22Rv1 (cell line): Measurements from ENCODE around the gene MAT2A.

Experiments used
- ZFX ChIP-seq: fragments of 450-650 bp; IDR thresholded peaks from 2 replicates; pipeline ENCODE4 v1.6.1; 2017; ENCODE audit warnings: antibody characterized with exemption, borderline replicate concordance
- TF ChIP-seq, protein P1 (sequence below): fragments of 450-650 bp; IDR thresholded peaks from 2 replicates; pipeline ENCODE4 v1.5.1; 2017; ENCODE audit warnings: mild to moderate bottlenecking

DNA sequence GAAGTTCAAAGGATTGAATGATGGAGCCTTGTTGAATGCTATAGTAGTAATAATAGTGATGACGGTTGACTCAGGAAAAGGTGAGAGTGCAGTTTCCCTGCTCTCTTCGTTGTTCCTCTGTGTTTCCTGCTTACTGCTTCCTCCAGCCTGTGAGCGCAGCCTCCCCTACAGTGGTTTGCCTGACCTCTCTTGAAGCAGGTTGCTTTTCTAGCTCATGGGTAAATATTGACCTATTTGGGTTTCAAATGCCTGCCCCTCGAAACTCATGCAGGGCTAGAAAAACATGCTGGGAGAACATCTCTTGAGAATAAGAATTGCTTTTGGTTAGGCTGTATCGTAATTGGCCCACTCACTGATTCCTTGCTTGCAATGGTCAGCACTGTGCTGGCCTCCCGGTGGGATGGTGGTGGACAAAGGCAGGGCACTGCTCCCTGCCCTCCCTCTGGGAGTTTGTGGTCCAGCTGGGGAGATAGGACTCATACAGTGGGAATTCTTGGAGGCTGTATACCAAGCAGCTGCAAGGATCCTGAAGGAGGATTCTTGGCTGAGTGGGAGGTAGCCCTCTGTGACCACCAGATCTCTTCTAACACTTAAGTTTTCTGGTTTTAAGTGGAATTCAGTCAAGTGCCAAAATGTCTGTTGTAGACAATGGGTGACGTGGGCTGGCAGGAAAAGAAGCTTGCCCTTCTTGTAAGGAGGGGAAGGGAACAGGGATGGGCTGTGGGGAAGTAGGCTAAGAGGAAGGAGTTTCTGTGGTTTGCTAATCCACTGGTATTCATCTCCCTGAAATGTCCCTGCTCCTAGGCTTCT lies 51.2 kb downstream of the MAT2A start:
- TF ChIP-seq, protein P1, sequence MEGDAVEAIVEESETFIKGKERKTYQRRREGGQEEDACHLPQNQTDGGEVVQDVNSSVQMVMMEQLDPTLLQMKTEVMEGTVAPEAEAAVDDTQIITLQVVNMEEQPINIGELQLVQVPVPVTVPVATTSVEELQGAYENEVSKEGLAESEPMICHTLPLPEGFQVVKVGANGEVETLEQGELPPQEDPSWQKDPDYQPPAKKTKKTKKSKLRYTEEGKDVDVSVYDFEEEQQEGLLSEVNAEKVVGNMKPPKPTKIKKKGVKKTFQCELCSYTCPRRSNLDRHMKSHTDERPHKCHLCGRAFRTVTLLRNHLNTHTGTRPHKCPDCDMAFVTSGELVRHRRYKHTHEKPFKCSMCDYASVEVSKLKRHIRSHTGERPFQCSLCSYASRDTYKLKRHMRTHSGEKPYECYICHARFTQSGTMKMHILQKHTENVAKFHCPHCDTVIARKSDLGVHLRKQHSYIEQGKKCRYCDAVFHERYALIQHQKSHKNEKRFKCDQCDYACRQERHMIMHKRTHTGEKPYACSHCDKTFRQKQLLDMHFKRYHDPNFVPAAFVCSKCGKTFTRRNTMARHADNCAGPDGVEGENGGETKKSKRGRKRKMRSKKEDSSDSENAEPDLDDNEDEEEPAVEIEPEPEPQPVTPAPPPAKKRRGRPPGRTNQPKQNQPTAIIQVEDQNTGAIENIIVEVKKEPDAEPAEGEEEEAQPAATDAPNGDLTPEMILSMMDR = no peak
- no peak for TF ChIP-seq ZFX
